Measurements from ENCODE around the gene AK9.

- TF ChIP-seq CTCF (IDR thresholded peaks at IDR 0.05): no peak
- no peak for TF ChIP-seq POLR2A (IDR thresholded peaks at IDR 0.05; ENCODE audit: low read depth)
- no peak for TF ChIP-seq EP300 (IDR thresholded peaks at IDR 0.05)
These were observed 217.9 kb downstream of the AK9 start for GRCh38 chr6:109473120-109473519.
